Trophoblast cell (in vitro differentiated cells and primary cell): ENCODE data around the gene RALGAPA2.

ENCODE experiments used
- DNase-seq, 2 donors: peaks; one replicate each; pipeline ENCODE4 v3.0.0-alpha.2; 2016
- H2AFZ ChIP-seq: 2 replicates; pipeline ENCODE4 v1.6.1; 2013; ENCODE audit warnings: low read length, moderate library complexity, mild to moderate bottlenecking; ENCODE audit not compliant: insufficient read depth, poor library complexity
- H2AK5ac ChIP-seq: 2 replicates; pipeline ENCODE4 v1.6.1; 2013; ENCODE audit warnings: mild to moderate bottlenecking, low read length
- H2BK120ac ChIP-seq: 2 replicates; pipeline ENCODE4 v1.6.1; 2013; ENCODE audit warnings: low read length, mild to moderate bottlenecking, moderate library complexity; ENCODE audit not compliant: insufficient read depth, poor library complexity
- H2BK12ac ChIP-seq: 2 replicates; pipeline ENCODE4 v1.6.1; 2013; ENCODE audit warnings: mild to moderate bottlenecking, low read length, moderate library complexity
- H2BK5ac ChIP-seq: 2 replicates; pipeline ENCODE4 v1.6.1; 2013; ENCODE audit warnings: low read length, low read depth, moderate library complexity, mild to moderate bottlenecking; ENCODE audit not compliant: poor library complexity
- H3K14ac ChIP-seq: 2 replicates; pipeline ENCODE4 v1.6.1; 2013; ENCODE audit warnings: mild to moderate bottlenecking, low read length
- H3K18ac ChIP-seq: 2 replicates; pipeline ENCODE4 v1.6.1; 2013; ENCODE audit warnings: mild to moderate bottlenecking, low read length
- H3K23ac ChIP-seq: 2 replicates; pipeline ENCODE4 v1.6.1; 2013; ENCODE audit warnings: low read length
- H3K27ac ChIP-seq: 2 replicates; pipeline ENCODE4 v1.5.1; 2013; ENCODE audit warnings: low read depth, mild to moderate bottlenecking, inconsistent platforms, low read length, moderate library complexity
- H3K27me3 ChIP-seq: 2 replicates; pipeline ENCODE4 v1.6.1; 2013; ENCODE audit warnings: inconsistent platforms, mild to moderate bottlenecking, low read length, moderate library complexity; ENCODE audit not compliant: insufficient read depth
- H3K36me3 ChIP-seq, 2 experiments: 1 replicate in 1 of 2; 2 replicates in 1 of 2; pipeline ENCODE4 v1.6.1; 2013; ENCODE audit warnings: low read length in 2 of 2, mild to moderate bottlenecking in 2 of 2, moderate library complexity in 1 of 2; ENCODE audit not compliant: insufficient read depth in 2 of 2, control insufficient read depth in 1 of 2
- H3K4ac ChIP-seq: 2 replicates; pipeline ENCODE4 v1.6.1; 2013; ENCODE audit warnings: low read depth, mild to moderate bottlenecking, low read length, moderate library complexity
- H3K4me1 ChIP-seq, 2 experiments: 1 replicate in 1 of 2; 2 replicates in 1 of 2; pipeline ENCODE4 v1.6.1; 2013; ENCODE audit warnings: low read length in 2 of 2, mild to moderate bottlenecking in 2 of 2, moderate library complexity in 1 of 2; ENCODE audit not compliant: insufficient read depth in 2 of 2, control insufficient read depth in 1 of 2
- H3K4me2 ChIP-seq: 2 replicates; pipeline ENCODE4 v1.6.1; 2013; ENCODE audit warnings: inconsistent platforms, mild to moderate bottlenecking, low read length, moderate library complexity
- H3K4me3 ChIP-seq: 2 replicates; pipeline ENCODE4 v1.5.1; 2013; ENCODE audit warnings: mild to moderate bottlenecking, low read depth, low read length, inconsistent platforms
- H3K79me1 ChIP-seq: one replicate; pipeline ENCODE4 v1.6.1; 2013; ENCODE audit warnings: low read length
- H3K79me2 ChIP-seq: 2 replicates; pipeline ENCODE4 v1.6.1; 2013; ENCODE audit warnings: low read length, mild to moderate bottlenecking; ENCODE audit not compliant: control insufficient read depth, insufficient read depth, poor library complexity
- H3K9ac ChIP-seq: 2 replicates; pipeline ENCODE4 v1.6.1; 2013; ENCODE audit warnings: mild to moderate bottlenecking, low read length
- H3K9me3 ChIP-seq: 2 replicates; pipeline ENCODE4 v1.6.1; 2013; ENCODE audit warnings: low read depth, mild to moderate bottlenecking, control low read depth, inconsistent platforms, low read length; ENCODE audit not compliant: insufficient read depth
- H4K12ac ChIP-seq: 2 replicates; pipeline ENCODE4 v1.6.1; 2013; ENCODE audit warnings: low read depth, mild to moderate bottlenecking, low read length, moderate library complexity
- H4K8ac ChIP-seq: 2 replicates; pipeline ENCODE4 v1.6.1; 2013; ENCODE audit warnings: low read depth, mild to moderate bottlenecking, low read length, moderate library complexity
- H4K91ac ChIP-seq: one replicate; pipeline ENCODE4 v1.6.1; 2013; ENCODE audit warnings: low read depth, mild to moderate bottlenecking, low read length, moderate library complexity
- WGBS: extraction: QIAGEN DNeasy Blood & Tissue Kit; methylation state at CpG from one replicate; pipeline ENCODE4 v1.1.7; 2013; ENCODE audit warnings: missing lambda C conversion rate; ENCODE audit not compliant: insufficient read length, insufficient coverage; ENCODE audit errors: extremely low coverage; 5-methylcytosine and 5-hydroxymethylcytosine counted together

RALGAPA2 gene

DNA sequence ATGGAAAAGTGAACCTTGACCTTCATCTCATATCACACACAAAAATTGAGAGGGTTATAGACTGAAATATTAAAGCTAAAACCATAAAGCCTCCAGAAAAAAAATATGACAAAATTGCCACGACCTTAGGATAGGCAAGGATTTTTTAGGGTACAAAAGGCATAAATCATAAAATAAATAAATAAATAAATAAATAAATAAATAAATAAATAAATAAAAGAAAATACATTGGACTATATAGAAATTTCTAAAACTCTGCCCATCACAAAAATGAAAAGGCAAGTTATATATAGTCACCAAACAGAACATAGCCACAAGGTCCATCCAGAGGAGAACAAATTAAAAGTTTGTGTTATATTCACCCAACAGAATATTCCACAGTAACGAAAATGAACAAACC, 235.9 kb downstream of the RALGAPA2 start:
- H3K27me3 ChIP-seq: no peaks in the 10 kb centered on the region
- no peak overlapping the region for H4K8ac ChIP-seq
- no peak overlapping the region for H4K91ac ChIP-seq
- H3K14ac ChIP-seq: no peak overlapping the region
- H2BK120ac ChIP-seq: no peak overlapping the region
- no CpG with 5 or more reads among the region's 2 CpGs for WGBS
- H2AFZ ChIP-seq: no peak overlapping the region
- no peaks in the 10 kb centered on the region for H3K79me2 ChIP-seq
- H3K4me2 ChIP-seq: no peak overlapping the region
- DNase-seq: no peak
- H4K12ac ChIP-seq: no peak overlapping the region
- no peaks in the 10 kb centered on the region for H3K4me1 ChIP-seq
- H3K18ac ChIP-seq: no peak overlapping the region
- no peak overlapping the region for H3K4me3 ChIP-seq
- no peak overlapping the region for H2BK12ac ChIP-seq
- no peak overlapping the region for H3K27ac ChIP-seq
- H3K79me1 ChIP-seq: no peaks in the 10 kb centered on the region
- H3K23ac ChIP-seq: no peak overlapping the region
- no peak overlapping the region for H2BK5ac ChIP-seq
- no peak overlapping the region for H3K9ac ChIP-seq
- H2AK5ac ChIP-seq: no peak overlapping the region
- H3K9me3 ChIP-seq: no peaks in the 10 kb centered on the region
- H3K36me3 ChIP-seq: peaks cover 0 to 2% of the 10 kb centered on the region in 2 experiments
- H3K4ac ChIP-seq: no peak overlapping the region

- Histone ChIP-seq H2BK5ac (no peak overlapping the region), H3K14ac (no peak overlapping the region), H2AK5ac (no peak overlapping the region)
Observed at GRCh38 chr20:20473657-20474056, 238.8 kb downstream of the RALGAPA2 start.

GRCh38 chr20:20472684-20473274, 239.7 kb downstream of the RALGAPA2 start:
- no peak overlapping the region for H3K23ac ChIP-seq
- no peak overlapping the region for H2BK12ac ChIP-seq
- no peak overlapping the region for H3K9ac ChIP-seq
- no peaks in the 10 kb centered on the region for H3K27me3 ChIP-seq
- no peaks in the 10 kb centered on the region for H3K79me2 ChIP-seq
- H3K18ac ChIP-seq: no peak overlapping the region
- DNase-seq: no peak
- no peak overlapping the region for H3K14ac ChIP-seq
- H2BK120ac ChIP-seq: no peak overlapping the region
- no peak overlapping the region for H4K91ac ChIP-seq
- no peaks in the 10 kb centered on the region for H3K79me1 ChIP-seq
- no peaks in the 10 kb centered on the region for H3K9me3 ChIP-seq
- no CpG with 5 or more reads among the region's 4 CpGs for WGBS
- no peak overlapping the region for H3K4me3 ChIP-seq
- no peaks in the 10 kb centered on the region for H3K4me1 ChIP-seq
- no peak overlapping the region for H2AK5ac ChIP-seq
- no peak overlapping the region for H3K4me2 ChIP-seq
- no peak overlapping the region for H3K27ac ChIP-seq
- H3K4ac ChIP-seq: no peak overlapping the region
- H2BK5ac ChIP-seq: no peak overlapping the region
- no peaks in the 10 kb centered on the region for H3K36me3 ChIP-seq
- no peak overlapping the region for H4K12ac ChIP-seq
- no peak overlapping the region for H2AFZ ChIP-seq
- no peak overlapping the region for H4K8ac ChIP-seq

More at GRCh38 chr20:20473657-20474056, 238.8 kb downstream of the RALGAPA2 start:
- no peak overlapping the region for H4K91ac ChIP-seq
- DNase-seq: no peak
- H4K8ac ChIP-seq: no peak overlapping the region
- H3K79me1 ChIP-seq: no peaks in the 10 kb centered on the region
- no peak overlapping the region for H3K9ac ChIP-seq
- H3K4me3 ChIP-seq: no peak overlapping the region
- no peak overlapping the region for H2BK120ac ChIP-seq
- H2BK12ac ChIP-seq: no peak overlapping the region
- H3K27me3 ChIP-seq: no peaks in the 10 kb centered on the region
- no peaks in the 10 kb centered on the region for H3K4me1 ChIP-seq
- H3K23ac ChIP-seq: no peak overlapping the region
- no peak overlapping the region for H3K4ac ChIP-seq
- H3K4me2 ChIP-seq: no peak overlapping the region
- no peaks in the 10 kb centered on the region for H3K9me3 ChIP-seq
- no peak overlapping the region for H3K18ac ChIP-seq
- H3K79me2 ChIP-seq: no peaks in the 10 kb centered on the region
- H3K27ac ChIP-seq: no peak overlapping the region
- H4K12ac ChIP-seq: no peak overlapping the region
- no peaks in the 10 kb centered on the region for H3K36me3 ChIP-seq
- H2AFZ ChIP-seq: no peak overlapping the region

GRCh38 chr20:20466341-20466879, 246.0 kb downstream of the RALGAPA2 start:
- no CpG with 5 or more reads among the region's 4 CpGs for WGBS
- Histone ChIP-seq H3K4me1 (no peaks in the 10 kb centered on the region), H2BK120ac (no peak overlapping the region), H3K4ac (no peak overlapping the region), H3K27me3 (no peaks in the 10 kb centered on the region), H3K9me3 (no peaks in the 10 kb centered on the region), H3K14ac (no peak overlapping the region), H3K27ac (no peak overlapping the region), H3K4me3 (no peak overlapping the region), H3K23ac (no peak overlapping the region), H3K36me3 (no peaks in the 10 kb centered on the region), H3K4me2 (no peak overlapping the region), H2BK12ac (no peak overlapping the region), H2BK5ac (no peak overlapping the region), H2AK5ac (no peak overlapping the region), H3K9ac (no peak overlapping the region), H3K18ac (no peak overlapping the region), H4K91ac (no peak overlapping the region), H2AFZ (no peak overlapping the region), H3K79me2 (no peaks in the 10 kb centered on the region), H4K8ac (no peak overlapping the region), H3K79me1 (no peaks in the 10 kb centered on the region), H4K12ac (no peak overlapping the region)
- peak; percentile 45 to 51 for DNase-seq
